GM12864 (cell line): Measurements from ENCODE around the gene DHDH.
"Not testable (repeated sequence)": the region's sequence is repeated elsewhere in the genome, so short reads cannot be mapped to it uniquely, and the experiment has no call there.

Experiments
- DNase-seq: peaks from one replicate; pipeline ENCODE4 v3.0.0-alpha.2; 2011; ENCODE audit warnings: low read depth
- H3K4me3 ChIP-seq: 2 replicates; pipeline ENCODE4 v1.5.1; 2011; ENCODE audit warnings: mild to moderate bottlenecking, low read depth, low read length, control low read depth
- CTCF ChIP-seq: IDR thresholded peaks from 2 replicates; pipeline ENCODE4 v1.5.1; 2011; ENCODE audit warnings: low read depth, mild to moderate bottlenecking, moderate library complexity, low read length, control low read depth, inconsistent platforms; ENCODE audit errors: missing control alignments

The DHDH gene

GRCh38 chr19:48926909-48927308 lies 6.6 kb upstream of the DHDH start:
- H3K4me3 ChIP-seq, result no peak overlapping the region

DNA sequence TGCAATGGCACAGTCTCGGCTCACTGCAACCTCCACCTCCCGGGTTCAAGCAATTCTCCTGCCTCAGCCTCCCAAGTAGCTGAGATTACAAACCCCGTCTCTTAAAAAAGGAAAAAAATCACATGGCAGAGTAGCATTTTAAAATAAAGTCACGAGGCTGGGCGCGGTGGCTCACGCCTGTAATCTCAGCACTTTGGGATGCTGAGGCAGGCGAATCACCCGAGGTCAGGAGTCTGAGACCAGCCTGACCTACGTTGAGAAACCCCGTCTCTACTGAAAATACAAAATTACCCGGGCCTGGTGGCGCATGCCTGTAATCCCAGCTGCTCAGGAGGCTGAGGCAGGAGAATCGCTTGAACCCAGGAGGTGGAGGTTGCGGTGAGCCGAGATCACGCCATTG lies 5.8 kb upstream of the DHDH start:
- not testable (repeated sequence) for H3K4me3 ChIP-seq, DNase-seq

More at GRCh38 chr19:48926909-48927308, 6.6 kb upstream of the DHDH start:
- no peak for DNase-seq
- TF ChIP-seq CTCF, result no peak

DNA sequence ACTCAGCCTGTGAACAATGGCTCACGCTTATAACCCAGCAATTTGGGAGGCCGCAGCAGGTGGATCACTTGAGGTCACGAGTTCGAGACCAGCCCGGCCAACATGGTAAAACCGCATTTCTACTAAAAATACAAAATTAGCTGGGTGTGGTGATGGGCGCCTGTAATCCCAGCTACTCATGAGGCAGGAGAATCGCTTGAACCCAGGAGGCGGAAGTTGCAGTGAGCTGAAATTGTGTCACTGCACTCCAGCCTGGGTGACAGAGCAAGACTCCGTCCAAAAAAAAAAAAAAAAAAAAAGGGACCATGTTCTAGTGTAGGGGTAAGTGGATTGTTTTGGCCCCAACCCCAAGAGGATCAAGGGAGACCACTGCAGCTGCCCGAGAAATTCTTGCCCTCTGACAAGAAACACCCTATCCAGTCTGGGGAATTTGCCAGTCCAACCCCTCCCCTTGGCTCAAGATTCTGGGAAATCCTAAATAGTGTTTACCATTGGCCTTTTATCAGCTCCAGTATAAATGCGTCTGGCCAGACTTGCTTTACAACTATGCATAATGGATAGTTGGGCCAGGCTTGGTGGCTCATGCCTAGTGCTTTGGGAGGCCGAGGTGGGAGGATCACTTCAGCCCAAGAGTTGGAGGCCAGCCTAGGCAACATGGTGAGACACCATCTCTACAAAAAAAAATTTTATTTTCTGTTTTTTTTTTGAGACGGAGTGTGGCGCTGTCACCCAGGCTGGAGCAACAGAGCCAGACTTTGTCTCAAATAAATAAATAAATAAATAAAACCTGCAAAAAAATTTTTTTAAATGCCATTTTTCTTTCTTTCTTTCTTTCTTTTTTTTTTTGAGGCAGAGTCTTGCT lies 5.1 kb upstream of the DHDH start:
- TF ChIP-seq CTCF, result no peak
- H3K4me3 ChIP-seq, result no peak overlapping the region
- DNase-seq, result no peak

DNA sequence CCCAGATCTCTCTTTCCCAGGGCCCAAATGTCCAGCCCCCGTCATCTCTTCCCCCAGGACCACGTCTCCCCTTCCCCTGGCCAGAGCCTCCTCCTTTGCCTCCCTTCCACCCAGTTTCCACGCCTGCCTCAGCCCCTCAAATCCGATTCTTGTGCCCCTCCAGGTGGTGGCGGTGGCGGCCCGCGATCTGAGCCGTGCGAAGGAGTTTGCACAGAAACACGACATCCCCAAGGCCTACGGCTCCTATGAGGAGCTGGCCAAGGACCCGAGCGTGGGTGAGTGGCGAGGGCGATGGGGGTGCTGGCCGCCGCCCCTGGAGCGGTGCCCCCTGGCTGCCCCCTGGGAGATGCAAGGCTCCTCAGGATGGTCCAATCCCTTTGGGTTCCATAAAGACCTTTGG lies 1.3 kb downstream of the DHDH start:
- no peak for DNase-seq
- no peak for TF ChIP-seq CTCF
- no peak overlapping the region for H3K4me3 ChIP-seq

DNA sequence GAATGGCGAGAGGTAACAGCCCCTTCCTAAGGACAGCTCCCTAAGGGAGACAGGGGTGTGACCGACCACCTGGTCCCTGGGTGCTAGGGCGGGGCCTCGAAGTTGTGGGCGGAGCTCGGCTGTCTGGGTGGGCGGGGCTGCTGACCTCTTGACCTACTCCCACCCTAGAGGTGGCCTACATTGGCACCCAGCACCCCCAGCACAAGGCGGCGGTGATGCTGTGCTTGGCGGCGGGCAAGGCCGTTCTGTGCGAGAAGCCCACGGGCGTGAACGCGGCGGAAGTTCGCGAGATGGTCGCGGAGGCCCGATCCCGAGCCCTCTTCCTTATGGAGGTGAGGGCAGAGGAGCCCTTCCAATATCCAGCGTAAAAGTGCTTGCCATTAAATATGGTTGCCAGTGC lies 2.4 kb downstream of the DHDH start:
- no peak for TF ChIP-seq CTCF
- H3K4me3 ChIP-seq, result no peak overlapping the region
- DNase-seq, result no peak

DNA sequence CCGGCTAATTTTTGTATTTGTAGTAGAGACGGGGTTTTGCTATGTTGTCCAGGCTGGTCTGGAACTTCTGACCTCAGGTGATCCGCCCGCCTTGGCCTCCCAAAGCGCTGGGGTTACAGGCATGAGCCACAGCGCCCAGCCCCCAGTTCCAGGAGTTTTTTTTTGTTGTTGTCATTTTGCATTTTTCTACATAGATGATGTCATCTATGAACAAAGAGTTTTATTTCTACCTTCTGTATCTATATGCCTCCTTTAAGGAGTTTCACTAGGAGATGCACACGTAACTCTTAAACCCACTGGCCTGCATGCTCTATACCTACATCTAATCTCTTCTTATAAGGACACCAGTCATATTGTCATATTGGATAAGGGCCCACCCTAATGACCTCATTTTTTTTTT lies 4.8 kb downstream of the DHDH start:
- no peak for DNase-seq
- TF ChIP-seq CTCF, result no peak
- no peak overlapping the region for H3K4me3 ChIP-seq

DNA sequence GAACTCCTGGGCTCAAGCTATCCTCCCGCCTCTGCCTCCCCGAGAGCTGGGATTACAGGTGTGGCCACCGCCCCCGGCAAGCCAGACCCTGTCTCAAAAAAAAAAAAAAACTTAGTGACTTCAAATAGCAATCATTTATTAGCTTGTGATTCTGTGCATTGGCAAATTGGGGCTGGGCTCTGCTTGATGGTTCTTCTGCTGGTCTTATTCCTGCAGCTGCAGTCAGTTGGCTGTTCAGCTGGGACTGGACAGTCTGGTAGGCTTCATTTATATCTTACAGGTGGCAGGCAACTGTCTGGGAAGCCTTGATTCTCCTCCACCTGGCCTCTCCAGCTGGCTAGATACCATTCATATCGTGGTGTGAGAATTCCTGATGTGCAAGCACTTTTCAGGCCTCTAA lies 7.4 kb downstream of the DHDH start:
- no peak overlapping the region for H3K4me3 ChIP-seq
- DNase-seq, result no peak
- TF ChIP-seq CTCF, result no peak
